ENCODE data around the gene CPTP. TPM values are rescaled to one million over a fixed set of nuclear protein-coding genes. Genes with fewer than 3 reads are reported as not detected.

Gene CPTP
- 40.0 TPM for total RNA-seq

- peak; percentile 85 for ATAC-seq
- DNase-seq (ENCODE audit: low spot score): peak; percentile 96
Observed at GRCh38 chr1:1324524-1325287, at the start of gene CPTP, which contains the start of gene INTS11. Gene CPTP (plus strand): TSS chr1:1324802. CDS start chr1:1326911, 2,109 bp downstream. Gene INTS11 (minus strand): TSS chr1:1324660. CDS start chr1:1324608, 52 bp downstream.

- ATAC-seq: no peak
- peak; percentile 45 for DNase-seq (ENCODE audit: low spot score)
Observed at GRCh38 chr1:1274931-1275431, 49.6 kb upstream of the CPTP start.

- no peak for DNase-seq (ENCODE audit: low spot score)
- no peak for ATAC-seq
Observed at GRCh38 chr1:1275836-1276235, 48.8 kb upstream of the CPTP start.

- ATAC-seq: no peak
Observed at GRCh38 chr1:1278620-1279019, 46.0 kb upstream of the CPTP start.

GRCh38 chr1:1279028-1279427 lies 45.6 kb upstream of the CPTP start:
- no peak for ATAC-seq
- DNase-seq (ENCODE audit: low spot score): no peak

More at GRCh38 chr1:1278620-1279019, 46.0 kb upstream of the CPTP start:
- no peak for DNase-seq (ENCODE audit: low spot score)

- no peak for DNase-seq (ENCODE audit: low spot score)
- ATAC-seq: peak; percentile 24
Observed at GRCh38 chr1:1280782-1281481, 43.7 kb upstream of the CPTP start.

GRCh38 chr1:1281533-1282321 lies 42.9 kb upstream of the CPTP start:
- ATAC-seq: peak; percentile 92

GRCh38 chr1:1282998-1283397 lies 41.6 kb upstream of the CPTP start:
- DNase-seq (ENCODE audit: low spot score) (no peak), ATAC-seq (no peak)

More at GRCh38 chr1:1281533-1282321, 42.9 kb upstream of the CPTP start:
- DNase-seq (ENCODE audit: low spot score): peak; percentile 98

- DNase-seq (ENCODE audit: low spot score) (no peak), ATAC-seq (no peak)
Observed at GRCh38 chr1:1283821-1284220, 40.8 kb upstream of the CPTP start.

- ATAC-seq (no peak), DNase-seq (ENCODE audit: low spot score) (no peak)
Observed at GRCh38 chr1:1284221-1285101, 40.1 kb upstream of the CPTP start.

- ATAC-seq (no peak), DNase-seq (ENCODE audit: low spot score) (no peak)
Observed at GRCh38 chr1:1285102-1285571, 39.5 kb upstream of the CPTP start.

GRCh38 chr1:1285611-1286311 lies 38.8 kb upstream of the CPTP start:
- no peak for ATAC-seq
- no peak for DNase-seq (ENCODE audit: low spot score)

- ATAC-seq (no peak), DNase-seq (ENCODE audit: low spot score) (no peak)
Observed at GRCh38 chr1:1286313-1287261, 38.0 kb upstream of the CPTP start.

GRCh38 chr1:1287288-1288110 lies 37.1 kb upstream of the CPTP start:
- ATAC-seq: no peak
- no peak for DNase-seq (ENCODE audit: low spot score)

GRCh38 chr1:1290238-1290731 lies 34.3 kb upstream of the CPTP start:
- DNase-seq (ENCODE audit: low spot score): peak; percentile 80
- peak; percentile 80 for ATAC-seq

- peak; percentile 71 for ATAC-seq
- DNase-seq (ENCODE audit: low spot score): no peak
Observed at GRCh38 chr1:1291023-1291528, 33.5 kb upstream of the CPTP start.
